ENCODE results near the gene SLC25A33.

The SLC25A33 gene

GRCh38 chr1:9634582-9634981 is 95.3 kb downstream of the SLC25A33 start:
- Histone ChIP-seq H3K4me3 (ENCODE audit: low read length in 2 of 2) (no peak overlapping the region), H3K9ac (ENCODE audit: low read depth in 1 of 2, low read length in 2 of 2) (no peak overlapping the region), H3K9me3 (ENCODE audit: control insufficient read depth in 2 of 2, low read length in 2 of 2) (no peaks in the 10 kb centered on the region), H3K27ac (ENCODE audit: low read depth in 2 of 2, low read length in 2 of 2) (no peak overlapping the region), H3K27me3 (ENCODE audit: control insufficient read depth in 2 of 2, insufficient read depth in 2 of 2, low read length in 2 of 2) (no peaks in the 10 kb centered on the region), H3K4me1 (ENCODE audit: control insufficient read depth in 2 of 2, insufficient read depth in 2 of 2, low read length in 2 of 2) (peaks cover 0 to 3% of the 10 kb centered on the region in 2 donors), H3K36me3 (ENCODE audit: control insufficient read depth in 2 of 2, insufficient read depth in 2 of 2, low read length in 2 of 2) (no peaks in the 10 kb centered on the region)

All from mucosa of rectum (tissue), 2 donors.